GM12865 (cell line): ENCODE results near the gene SEC14L1.

ENCODE experiments used
- DNase-seq: peaks from one replicate; pipeline ENCODE4 v3.0.0; 2010; ENCODE audit warnings: low read depth
- H3K4me3 ChIP-seq: 2 replicates; pipeline ENCODE4 v1.5.1; 2011; ENCODE audit warnings: mild to moderate bottlenecking, low read depth, low read length, control low read depth
- CTCF ChIP-seq: IDR thresholded peaks from 2 replicates; pipeline ENCODE4 v1.5.1; 2011; ENCODE audit warnings: low read length, control low read depth, low read depth, inconsistent platforms; ENCODE audit not compliant: insufficient read depth; ENCODE audit errors: missing control alignments

Gene SEC14L1

GRCh38 chr17:77177002-77177741 lies 36.4 kb downstream of the SEC14L1 start:
- DNase-seq: no peak
- TF ChIP-seq CTCF: no peak
- H3K4me3 ChIP-seq: no peak overlapping the region

GRCh38 chr17:77178050-77178449 lies 37.3 kb downstream of the SEC14L1 start:
- no peak for DNase-seq
- no peak overlapping the region for H3K4me3 ChIP-seq
- no peak for TF ChIP-seq CTCF

GRCh38 chr17:77178563-77178962 lies 37.8 kb downstream of the SEC14L1 start:
- TF ChIP-seq CTCF: no peak
- no peak overlapping the region for H3K4me3 ChIP-seq
- no peak for DNase-seq

GRCh38 chr17:77180503-77181357 lies 40.0 kb downstream of the SEC14L1 start:
- H3K4me3 ChIP-seq: no peak overlapping the region
- no peak for TF ChIP-seq CTCF
- DNase-seq: no peak

- no peak overlapping the region for H3K4me3 ChIP-seq
- no peak for TF ChIP-seq CTCF
- peak; percentile 21 for DNase-seq
Measured at GRCh38 chr17:77182205-77183172, 41.7 kb downstream of the SEC14L1 start.

GRCh38 chr17:77184474-77184873 lies 43.7 kb downstream of the SEC14L1 start:
- H3K4me3 ChIP-seq: no peak overlapping the region
- TF ChIP-seq CTCF: no peak
- no peak for DNase-seq
